Peyer's patch (tissue), 4 donors: ENCODE measurements around the gene AKAP6.

Source experiments
- CTCF ChIP-seq, 6 experiments: fragments of 450-650 bp in 4 of 6; fragments of 200-600 bp in 2 of 6; sonication (generic) in 1 of 6; IDR thresholded peaks; one replicate each; pipeline ENCODE4 v1.5.1; 2017 to 2019; ENCODE audit warnings: antibody characterized with exemption in 6 of 6, mild to moderate bottlenecking in 3 of 6, moderate library complexity in 1 of 6
- POLR2A ChIP-seq, 2 donors: fragments of 450-650 bp; IDR thresholded peaks; one replicate each; pipeline ENCODE4 v1.5.1; 2017; ENCODE audit warnings: antibody characterized with exemption in 2 of 2, mild to moderate bottlenecking in 2 of 2, moderate library complexity in 2 of 2

GRCh38 chr14:32770422-32770821, 441.3 kb downstream of the AKAP6 start:
- no peak for TF ChIP-seq POLR2A (IDR thresholded peaks at IDR 0.05)
- TF ChIP-seq CTCF (IDR thresholded peaks at IDR 0.05), result no peak
